ENCODE results near the gene DKK3.
A peak's percentile ranks its signal among the peaks of the same experiment; 100 is the strongest.

DKK3 gene

DNA sequence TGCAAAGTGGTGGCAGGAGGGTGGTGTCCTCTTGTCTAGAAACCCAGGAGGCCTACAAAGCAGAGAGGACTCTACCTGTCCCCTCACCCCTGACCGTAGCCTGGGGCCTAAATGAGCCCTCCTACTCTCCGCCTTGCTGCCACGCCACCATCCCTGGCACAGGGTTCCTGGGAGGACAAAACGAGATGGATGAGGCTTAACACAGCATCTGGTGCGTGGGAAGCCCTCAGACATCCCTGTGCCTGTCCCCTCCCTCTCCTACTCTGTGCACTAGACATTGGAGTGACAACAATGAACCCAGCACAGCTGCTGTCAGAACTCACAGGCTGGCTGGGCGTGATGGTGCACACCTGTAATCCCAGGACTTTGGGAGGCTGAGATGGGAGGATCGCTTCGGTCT lies 36.4 kb upstream of the DKK3 start (continued):
- TF ChIP-seq, protein P1, sequence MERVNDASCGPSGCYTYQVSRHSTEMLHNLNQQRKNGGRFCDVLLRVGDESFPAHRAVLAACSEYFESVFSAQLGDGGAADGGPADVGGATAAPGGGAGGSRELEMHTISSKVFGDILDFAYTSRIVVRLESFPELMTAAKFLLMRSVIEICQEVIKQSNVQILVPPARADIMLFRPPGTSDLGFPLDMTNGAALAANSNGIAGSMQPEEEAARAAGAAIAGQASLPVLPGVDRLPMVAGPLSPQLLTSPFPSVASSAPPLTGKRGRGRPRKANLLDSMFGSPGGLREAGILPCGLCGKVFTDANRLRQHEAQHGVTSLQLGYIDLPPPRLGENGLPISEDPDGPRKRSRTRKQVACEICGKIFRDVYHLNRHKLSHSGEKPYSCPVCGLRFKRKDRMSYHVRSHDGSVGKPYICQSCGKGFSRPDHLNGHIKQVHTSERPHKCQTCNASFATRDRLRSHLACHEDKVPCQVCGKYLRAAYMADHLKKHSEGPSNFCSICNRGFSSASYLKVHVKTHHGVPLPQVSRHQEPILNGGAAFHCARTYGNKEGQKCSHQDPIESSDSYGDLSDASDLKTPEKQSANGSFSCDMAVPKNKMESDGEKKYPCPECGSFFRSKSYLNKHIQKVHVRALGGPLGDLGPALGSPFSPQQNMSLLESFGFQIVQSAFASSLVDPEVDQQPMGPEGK (CRISPR knock-in tag; IDR thresholded peaks at IDR 0.05; ENCODE audit: borderline replicate concordance): no peak
- no peak for TF ChIP-seq RARB (CRISPR knock-in tag; IDR thresholded peaks at IDR 0.05)
- no peak for TF ChIP-seq ZC3H10 (CRISPR knock-in tag; IDR thresholded peaks at IDR 0.05)
- no peak for TF ChIP-seq ARNTL (CRISPR knock-in tag; IDR thresholded peaks at IDR 0.05; ENCODE audit: borderline replicate concordance, low read depth)
- TF ChIP-seq ZFP30 (CRISPR knock-in tag; IDR thresholded peaks at IDR 0.05): no peak
- no peak for TF ChIP-seq ZFP3 (CRISPR knock-in tag; IDR thresholded peaks at IDR 0.05)
- TF ChIP-seq ISL1 (CRISPR knock-in tag; IDR thresholded peaks at IDR 0.05): no peak
- no peak for TF ChIP-seq PPARA (CRISPR knock-in tag; IDR thresholded peaks at IDR 0.05; ENCODE audit: borderline replicate concordance)

DNA sequence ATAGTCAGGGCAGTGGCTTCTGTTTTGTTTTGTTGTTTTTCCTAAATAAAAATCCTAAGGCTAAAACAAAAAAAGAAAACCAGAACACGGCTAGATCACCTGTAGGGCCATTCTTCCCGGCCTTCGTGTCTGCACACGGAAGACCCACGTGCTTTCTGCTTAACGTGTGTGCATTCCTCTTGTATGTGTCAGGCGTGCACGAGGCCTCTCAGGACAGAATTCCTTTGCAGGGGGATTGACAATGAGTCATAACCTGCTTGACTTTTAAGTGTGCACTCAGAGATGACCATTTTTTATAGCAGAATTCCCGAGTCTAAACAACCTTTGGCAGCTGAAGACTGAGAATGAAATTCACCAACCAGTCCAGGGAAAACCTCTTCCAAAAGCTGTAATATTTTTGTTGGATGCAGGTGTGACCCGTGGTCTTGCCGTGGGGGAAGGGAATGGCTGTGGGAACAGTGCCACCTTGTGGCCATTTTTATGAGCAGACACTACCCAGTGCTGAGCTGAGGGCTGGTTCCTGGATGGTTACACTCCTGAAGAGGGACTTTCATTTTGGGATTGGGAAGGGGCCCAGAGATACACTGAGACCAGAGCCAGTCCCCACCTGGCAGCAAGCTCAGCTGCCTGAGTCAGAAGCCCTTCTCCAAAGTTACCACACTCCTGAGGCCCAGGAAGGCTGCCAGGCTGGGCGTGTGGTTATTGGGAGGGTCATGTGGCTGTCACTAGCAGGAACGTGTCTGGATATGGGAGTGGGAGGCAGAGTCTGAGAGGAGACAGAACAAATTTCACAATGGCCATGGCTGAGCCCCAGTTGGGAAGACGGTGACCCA lies 35.7 kb upstream of the DKK3 start:
- peak; percentile 84 for ATAC-seq
- TF ChIP-seq, protein P2, sequence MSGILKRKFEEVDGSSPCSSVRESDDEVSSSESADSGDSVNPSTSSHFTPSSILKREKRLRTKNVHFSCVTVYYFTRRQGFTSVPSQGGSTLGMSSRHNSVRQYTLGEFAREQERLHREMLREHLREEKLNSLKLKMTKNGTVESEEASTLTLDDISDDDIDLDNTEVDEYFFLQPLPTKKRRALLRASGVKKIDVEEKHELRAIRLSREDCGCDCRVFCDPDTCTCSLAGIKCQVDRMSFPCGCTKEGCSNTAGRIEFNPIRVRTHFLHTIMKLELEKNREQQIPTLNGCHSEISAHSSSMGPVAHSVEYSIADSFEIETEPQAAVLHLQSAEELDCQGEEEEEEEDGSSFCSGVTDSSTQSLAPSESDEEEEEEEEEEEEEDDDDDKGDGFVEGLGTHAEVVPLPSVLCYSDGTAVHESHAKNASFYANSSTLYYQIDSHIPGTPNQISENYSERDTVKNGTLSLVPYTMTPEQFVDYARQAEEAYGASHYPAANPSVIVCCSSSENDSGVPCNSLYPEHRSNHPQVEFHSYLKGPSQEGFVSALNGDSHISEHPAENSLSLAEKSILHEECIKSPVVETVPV (CRISPR knock-in tag; IDR thresholded peaks at IDR 0.05): no peak
- peak; percentile 93; the same call in 1 of the 2 replicates for TF ChIP-seq CSDC2 (CRISPR knock-in tag; IDR thresholded peaks at IDR 0.05)
- TF ChIP-seq ARNTL (CRISPR knock-in tag; IDR thresholded peaks at IDR 0.05; ENCODE audit: borderline replicate concordance, low read depth): no peak
- no peak for TF ChIP-seq ZNF8 (CRISPR knock-in tag; IDR thresholded peaks at IDR 0.05)
- TF ChIP-seq BACH2 (CRISPR knock-in tag; IDR thresholded peaks at IDR 0.05; ENCODE audit: borderline replicate concordance): no peak
- TF ChIP-seq ZNF565 (CRISPR knock-in tag; conservative IDR thresholded peaks at IDR 0.05; ENCODE audit: low read depth): no peak
- no peak for TF ChIP-seq ESRRG (CRISPR knock-in tag; IDR thresholded peaks at IDR 0.05)
- TF ChIP-seq OSR1 (CRISPR knock-in tag; IDR thresholded peaks at IDR 0.05): no peak
- peak; percentile 79 for TF ChIP-seq ISL1 (CRISPR knock-in tag; IDR thresholded peaks at IDR 0.05)
- TF ChIP-seq ZC3H10 (CRISPR knock-in tag; IDR thresholded peaks at IDR 0.05): no peak
- TF ChIP-seq, protein P3, sequence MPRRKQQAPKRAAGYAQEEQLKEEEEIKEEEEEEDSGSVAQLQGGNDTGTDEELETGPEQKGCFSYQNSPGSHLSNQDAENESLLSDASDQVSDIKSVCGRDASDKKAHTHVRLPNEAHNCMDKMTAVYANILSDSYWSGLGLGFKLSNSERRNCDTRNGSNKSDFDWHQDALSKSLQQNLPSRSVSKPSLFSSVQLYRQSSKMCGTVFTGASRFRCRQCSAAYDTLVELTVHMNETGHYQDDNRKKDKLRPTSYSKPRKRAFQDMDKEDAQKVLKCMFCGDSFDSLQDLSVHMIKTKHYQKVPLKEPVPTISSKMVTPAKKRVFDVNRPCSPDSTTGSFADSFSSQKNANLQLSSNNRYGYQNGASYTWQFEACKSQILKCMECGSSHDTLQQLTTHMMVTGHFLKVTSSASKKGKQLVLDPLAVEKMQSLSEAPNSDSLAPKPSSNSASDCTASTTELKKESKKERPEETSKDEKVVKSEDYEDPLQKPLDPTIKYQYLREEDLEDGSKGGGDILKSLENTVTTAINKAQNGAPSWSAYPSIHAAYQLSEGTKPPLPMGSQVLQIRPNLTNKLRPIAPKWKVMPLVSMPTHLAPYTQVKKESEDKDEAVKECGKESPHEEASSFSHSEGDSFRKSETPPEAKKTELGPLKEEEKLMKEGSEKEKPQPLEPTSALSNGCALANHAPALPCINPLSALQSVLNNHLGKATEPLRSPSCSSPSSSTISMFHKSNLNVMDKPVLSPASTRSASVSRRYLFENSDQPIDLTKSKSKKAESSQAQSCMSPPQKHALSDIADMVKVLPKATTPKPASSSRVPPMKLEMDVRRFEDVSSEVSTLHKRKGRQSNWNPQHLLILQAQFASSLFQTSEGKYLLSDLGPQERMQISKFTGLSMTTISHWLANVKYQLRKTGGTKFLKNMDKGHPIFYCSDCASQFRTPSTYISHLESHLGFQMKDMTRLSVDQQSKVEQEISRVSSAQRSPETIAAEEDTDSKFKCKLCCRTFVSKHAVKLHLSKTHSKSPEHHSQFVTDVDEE (CRISPR knock-in tag; IDR thresholded peaks at IDR 0.05): no peak
- TF ChIP-seq, protein P4, sequence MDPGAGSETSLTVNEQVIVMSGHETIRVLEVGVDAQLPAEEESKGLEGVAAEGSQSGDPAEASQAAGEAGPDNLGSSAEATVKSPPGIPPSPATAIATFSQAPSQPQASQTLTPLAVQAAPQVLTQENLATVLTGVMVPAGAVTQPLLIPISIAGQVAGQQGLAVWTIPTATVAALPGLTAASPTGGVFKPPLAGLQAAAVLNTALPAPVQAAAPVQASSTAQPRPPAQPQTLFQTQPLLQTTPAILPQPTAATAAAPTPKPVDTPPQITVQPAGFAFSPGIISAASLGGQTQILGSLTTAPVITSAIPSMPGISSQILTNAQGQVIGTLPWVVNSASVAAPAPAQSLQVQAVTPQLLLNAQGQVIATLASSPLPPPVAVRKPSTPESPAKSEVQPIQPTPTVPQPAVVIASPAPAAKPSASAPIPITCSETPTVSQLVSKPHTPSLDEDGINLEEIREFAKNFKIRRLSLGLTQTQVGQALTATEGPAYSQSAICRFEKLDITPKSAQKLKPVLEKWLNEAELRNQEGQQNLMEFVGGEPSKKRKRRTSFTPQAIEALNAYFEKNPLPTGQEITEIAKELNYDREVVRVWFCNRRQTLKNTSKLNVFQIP (CRISPR knock-in tag; IDR thresholded peaks at IDR 0.05; ENCODE audit: borderline replicate concordance, low read depth): 0 out of 2 replicates have a peak, but pooled peaks have one; percentile 9
- TF ChIP-seq, protein P1 (CRISPR knock-in tag; IDR thresholded peaks at IDR 0.05; ENCODE audit: borderline replicate concordance): no peak
- no peak for TF ChIP-seq TCF4 (CRISPR knock-in tag; IDR thresholded peaks at IDR 0.05; ENCODE audit: borderline replicate concordance)
- peak; percentile 49; the same call in 1 of the 2 replicates for TF ChIP-seq ZFP3 (CRISPR knock-in tag; IDR thresholded peaks at IDR 0.05)
- TF ChIP-seq PPARA (CRISPR knock-in tag; IDR thresholded peaks at IDR 0.05; ENCODE audit: borderline replicate concordance): no peak
- TF ChIP-seq ZNF70 (CRISPR knock-in tag; IDR thresholded peaks at IDR 0.05): no peak
- TF ChIP-seq GLIS3 (CRISPR knock-in tag; IDR thresholded peaks at IDR 0.05): 0 out of 2 replicates have a peak, but pooled peaks have one; percentile 10
- peak; percentile 56; the same call in 1 of the 2 replicates for TF ChIP-seq RARB (CRISPR knock-in tag; IDR thresholded peaks at IDR 0.05)
- TF ChIP-seq, protein P5, sequence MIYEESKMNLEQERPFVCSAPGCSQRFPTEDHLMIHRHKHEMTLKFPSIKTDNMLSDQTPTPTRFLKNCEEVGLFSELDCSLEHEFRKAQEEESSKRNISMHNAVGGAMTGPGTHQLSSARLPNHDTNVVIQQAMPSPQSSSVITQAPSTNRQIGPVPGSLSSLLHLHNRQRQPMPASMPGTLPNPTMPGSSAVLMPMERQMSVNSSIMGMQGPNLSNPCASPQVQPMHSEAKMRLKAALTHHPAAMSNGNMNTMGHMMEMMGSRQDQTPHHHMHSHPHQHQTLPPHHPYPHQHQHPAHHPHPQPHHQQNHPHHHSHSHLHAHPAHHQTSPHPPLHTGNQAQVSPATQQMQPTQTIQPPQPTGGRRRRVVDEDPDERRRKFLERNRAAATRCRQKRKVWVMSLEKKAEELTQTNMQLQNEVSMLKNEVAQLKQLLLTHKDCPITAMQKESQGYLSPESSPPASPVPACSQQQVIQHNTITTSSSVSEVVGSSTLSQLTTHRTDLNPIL (CRISPR knock-in tag; IDR thresholded peaks at IDR 0.05; ENCODE audit: low read depth): peak; percentile 53; the same call in 1 of the 2 replicates
- TF ChIP-seq TOX (CRISPR knock-in tag; IDR thresholded peaks at IDR 0.05; ENCODE audit: borderline replicate concordance): 0 out of 2 replicates have a peak, but pooled peaks have one; percentile 55
- TF ChIP-seq ZFP30 (CRISPR knock-in tag; IDR thresholded peaks at IDR 0.05): no peak
- no peak for TF ChIP-seq SNAI2 (CRISPR knock-in tag; IDR thresholded peaks at IDR 0.05)

Data from SK-N-SH treated with all-trans-retinoic acid at 6 μM for 48 hours (cell line).